CD4-positive, alpha-beta memory T cell (primary cell): ENCODE measurements around the gene HNRNPH1. TPM values are rescaled to one million over a fixed set of nuclear protein-coding genes. Genes with fewer than 3 reads are reported as not detected.
"Not testable (repeated sequence)": the region's sequence is repeated elsewhere in the genome, so short reads cannot be mapped to it uniquely, and the experiment has no call there.

ENCODE experiments used
- CTCF ChIA-PET: fragments of 350-600 bp; sonication (Branson Sonifier 250); formaldehyde crosslinking; loops from one replicate; lab custom pipeline; 2021; ENCODE audit warnings: inconsistent platforms; ENCODE audit not compliant: partially characterized antibody; lab: Charles Lee
- POLR2A ChIA-PET: fragments of 350-600 bp; sonication (Branson Sonifier 250); formaldehyde crosslinking; loops from one replicate; lab custom pipeline; 2021; ENCODE audit not compliant: partially characterized antibody; lab: Charles Lee
- DNase-seq, 5 donors: peaks; one replicate each; pipeline versions ENCODE4 v3.0.0 to v3.0.0-alpha.2; 2020 to 2022; ENCODE audit warnings: mixed read lengths in 1 of 5
- H3K27ac ChIP-seq: one replicate; pipeline ENCODE4 v1.7.0; 2013; ENCODE audit warnings: low read depth, low read length
- H3K27me3 ChIP-seq: 2 replicates; pipeline ENCODE4 v1.7.0; 2013; ENCODE audit warnings: mild to moderate bottlenecking, low read length, moderate library complexity; ENCODE audit not compliant: insufficient read depth
- H3K36me3 ChIP-seq: 2 replicates; pipeline ENCODE4 v1.7.0; 2013; ENCODE audit warnings: mild to moderate bottlenecking, low read length, moderate library complexity; ENCODE audit not compliant: insufficient read depth
- H3K4me1 ChIP-seq: 2 replicates; pipeline ENCODE4 v1.7.0; 2013; ENCODE audit warnings: mild to moderate bottlenecking, low read length, moderate library complexity; ENCODE audit not compliant: insufficient read depth
- H3K4me3 ChIP-seq, 2 donors: one replicate each; pipeline ENCODE4 v1.7.0; 2013; ENCODE audit warnings: low read length in 2 of 2, mild to moderate bottlenecking in 1 of 2
- H3K9me3 ChIP-seq, 2 donors: one replicate each; pipeline ENCODE4 v1.7.0; 2013; ENCODE audit warnings: low read length in 2 of 2, control low read depth in 1 of 2; ENCODE audit not compliant: control insufficient read depth in 1 of 2
- H3K27ac Mint-ChIP-seq, 7 donors: one replicate each; pipeline ENCODE4 v1.8.0; 2020 to 2021; ENCODE audit warnings: mixed read lengths in 7 of 7, mild to moderate bottlenecking in 6 of 7, inconsistent platforms in 3 of 7, moderate library complexity in 3 of 7
- H3K27me3 Mint-ChIP-seq, 2 donors: one replicate each; pipeline ENCODE4 v1.8.0; 2020 to 2021; ENCODE audit warnings: mixed read lengths in 2 of 2
- H3K36me3 Mint-ChIP-seq, 2 donors: one replicate each; pipeline ENCODE4 v1.8.0; 2020 to 2021; ENCODE audit warnings: mixed read lengths in 2 of 2, inconsistent platforms in 1 of 2, mild to moderate bottlenecking in 1 of 2
- H3K4me1 Mint-ChIP-seq, 4 donors: one replicate each; pipeline ENCODE4 v1.8.0; 2020 to 2021; ENCODE audit warnings: mixed read lengths in 4 of 4, mild to moderate bottlenecking in 1 of 4
- H3K4me3 Mint-ChIP-seq, 8 donors: one replicate each; pipeline ENCODE4 v1.8.0; 2020 to 2021; ENCODE audit warnings: mixed read lengths in 8 of 8, mild to moderate bottlenecking in 7 of 8, moderate library complexity in 6 of 8, inconsistent platforms in 3 of 8
- H3K9me3 Mint-ChIP-seq, 8 donors: one replicate each; pipeline ENCODE4 v1.8.0; 2020 to 2021; ENCODE audit warnings: mixed read lengths in 8 of 8, mild to moderate bottlenecking in 5 of 8, inconsistent platforms in 3 of 8, moderate library complexity in 1 of 8
- intact Hi-C: fragments of 100-400 bp; cut with micrococcal nuclease; formaldehyde crosslinking; loops from one replicate; pipeline ENCODE4 v1.15.1; 2023
- polyA plus RNA-seq, 2 donors: library from polyadenylated mRNA; unstranded; fragments of 300-500 nt; fragmentation: Illumina TruSeq; gene quantifications; one replicate each; pipeline ENCODE4 v1.2.3, GENCODE V29; 2021
- total RNA-seq, 2 experiments: library from RNA; stranded (reverse); gene quantifications; one replicate each; pipeline ENCODE4 v1.2.3, GENCODE V29; 2021

Gene HNRNPH1
- total and polyA plus RNA-seq, 4 experiments from 2014 or later: 46.5 to 1,625 (median 863) TPM

GRCh38 chr5:179650245-179650644, 26.8 kb upstream of the HNRNPH1 start:
- H3K4me1 Mint-ChIP-seq, H3K36me3 ChIP-seq, H3K9me3 ChIP-seq, H3K27me3 Mint-ChIP-seq, H3K36me3 Mint-ChIP-seq, H3K9me3 Mint-ChIP-seq, H3K27ac ChIP-seq, H3K4me1 ChIP-seq, CTCF ChIA-PET, POLR2A ChIA-PET, H3K27me3 ChIP-seq, intact Hi-C loops, H3K4me3 ChIP-seq, H3K4me3 Mint-ChIP-seq, DNase-seq, H3K27ac Mint-ChIP-seq: not testable (repeated sequence)

- H3K27ac ChIP-seq, H3K4me3 ChIP-seq, H3K36me3 Mint-ChIP-seq, H3K36me3 ChIP-seq, H3K27me3 ChIP-seq, H3K4me1 Mint-ChIP-seq, CTCF ChIA-PET, H3K9me3 ChIP-seq, H3K4me1 ChIP-seq, H3K27me3 Mint-ChIP-seq, intact Hi-C loops, POLR2A ChIA-PET, H3K4me3 Mint-ChIP-seq, DNase-seq, H3K9me3 Mint-ChIP-seq, H3K27ac Mint-ChIP-seq: not testable (repeated sequence)
Observed at GRCh38 chr5:179649166-179649703, 25.8 kb upstream of the HNRNPH1 start.

GRCh38 chr5:179648410-179648809, 24.9 kb upstream of the HNRNPH1 start:
- Mint-ChIP-seq H3K36me3 (no peaks in the 10 kb centered on the region), H3K27ac (no peak overlapping the region), H3K27me3 (peaks cover 0 to 3% of the 10 kb centered on the region in 2 donors), H3K4me1 (no peaks in the 10 kb centered on the region), H3K4me3 (no peak overlapping the region), H3K9me3 (no peaks in the 10 kb centered on the region)
- POLR2A ChIA-PET: no interaction called here
- Histone ChIP-seq H3K9me3 (no peaks in the 10 kb centered on the region), H3K27ac (no peak overlapping the region), H3K4me1 (no peaks in the 10 kb centered on the region), H3K4me3 (no peak overlapping the region), H3K36me3 (no peaks in the 10 kb centered on the region), H3K27me3 (no peaks in the 10 kb centered on the region)
- no peak for DNase-seq
- CTCF ChIA-PET: interaction anchor here (1.4 kb wide), 1 partner anchor 10 kb away, joined by 4 read pairs; no protein-coding TSS in a partner anchor
- intact Hi-C loops: no loop called here

GRCh38 chr5:179644766-179645165, 21.3 kb upstream of the HNRNPH1 start:
- intact Hi-C loops, H3K27me3 Mint-ChIP-seq, H3K36me3 Mint-ChIP-seq: not testable (repeated sequence)

GRCh38 chr5:179643141-179643920, 19.9 kb upstream of the HNRNPH1 start:
- intact Hi-C loops, H3K27me3 Mint-ChIP-seq, DNase-seq, H3K9me3 Mint-ChIP-seq, H3K9me3 ChIP-seq, H3K27ac Mint-ChIP-seq, H3K4me1 ChIP-seq, H3K4me1 Mint-ChIP-seq, H3K27ac ChIP-seq, H3K27me3 ChIP-seq, H3K36me3 Mint-ChIP-seq, CTCF ChIA-PET, H3K4me3 ChIP-seq, H3K36me3 ChIP-seq, POLR2A ChIA-PET, H3K4me3 Mint-ChIP-seq: not testable (repeated sequence)

More at GRCh38 chr5:179644766-179645165, 21.3 kb upstream of the HNRNPH1 start:
- DNase-seq, H3K27ac Mint-ChIP-seq, H3K27ac ChIP-seq, H3K27me3 ChIP-seq, H3K4me3 Mint-ChIP-seq, H3K4me1 ChIP-seq, H3K36me3 ChIP-seq, H3K9me3 ChIP-seq, H3K4me3 ChIP-seq, CTCF ChIA-PET, H3K9me3 Mint-ChIP-seq, POLR2A ChIA-PET, H3K4me1 Mint-ChIP-seq: not testable (repeated sequence)

GRCh38 chr5:179642626-179643025, 19.2 kb upstream of the HNRNPH1 start:
- H3K27me3 Mint-ChIP-seq, H3K36me3 Mint-ChIP-seq, H3K27me3 ChIP-seq, H3K9me3 Mint-ChIP-seq, H3K4me3 Mint-ChIP-seq, H3K27ac ChIP-seq, H3K4me1 Mint-ChIP-seq, intact Hi-C loops, H3K9me3 ChIP-seq, H3K4me1 ChIP-seq, H3K36me3 ChIP-seq, H3K4me3 ChIP-seq, CTCF ChIA-PET, POLR2A ChIA-PET, H3K27ac Mint-ChIP-seq, DNase-seq: not testable (repeated sequence)

- DNase-seq, H3K27ac ChIP-seq, CTCF ChIA-PET, H3K4me1 ChIP-seq, H3K4me3 ChIP-seq, H3K36me3 ChIP-seq, H3K27me3 ChIP-seq, H3K9me3 Mint-ChIP-seq, H3K4me3 Mint-ChIP-seq, H3K36me3 Mint-ChIP-seq, H3K9me3 ChIP-seq, intact Hi-C loops, H3K4me1 Mint-ChIP-seq, H3K27me3 Mint-ChIP-seq, POLR2A ChIA-PET, H3K27ac Mint-ChIP-seq: not testable (repeated sequence)
Observed at GRCh38 chr5:179641745-179642144, 18.3 kb upstream of the HNRNPH1 start.
